ENCODE results near the gene LBH.

The LBH gene

GRCh38 chr2:30235008-30235655 lies 3.8 kb downstream of the LBH start:
- DNase-seq (ENCODE audit: low read depth, low spot score), result no peak

GRCh38 chr2:30235859-30236535 lies 4.7 kb downstream of the LBH start:
- no peak for DNase-seq (ENCODE audit: low read depth, low spot score)

- no peak for DNase-seq (ENCODE audit: low read depth, low spot score)
Measured at GRCh38 chr2:30236591-30237238, 5.4 kb downstream of the LBH start.

- DNase-seq (ENCODE audit: low read depth, low spot score), result no peak
Measured at GRCh38 chr2:30237239-30237965, 6.1 kb downstream of the LBH start.

- DNase-seq (ENCODE audit: low read depth, low spot score), result no peak
Measured at GRCh38 chr2:30237966-30238800, 6.8 kb downstream of the LBH start.

DNA sequence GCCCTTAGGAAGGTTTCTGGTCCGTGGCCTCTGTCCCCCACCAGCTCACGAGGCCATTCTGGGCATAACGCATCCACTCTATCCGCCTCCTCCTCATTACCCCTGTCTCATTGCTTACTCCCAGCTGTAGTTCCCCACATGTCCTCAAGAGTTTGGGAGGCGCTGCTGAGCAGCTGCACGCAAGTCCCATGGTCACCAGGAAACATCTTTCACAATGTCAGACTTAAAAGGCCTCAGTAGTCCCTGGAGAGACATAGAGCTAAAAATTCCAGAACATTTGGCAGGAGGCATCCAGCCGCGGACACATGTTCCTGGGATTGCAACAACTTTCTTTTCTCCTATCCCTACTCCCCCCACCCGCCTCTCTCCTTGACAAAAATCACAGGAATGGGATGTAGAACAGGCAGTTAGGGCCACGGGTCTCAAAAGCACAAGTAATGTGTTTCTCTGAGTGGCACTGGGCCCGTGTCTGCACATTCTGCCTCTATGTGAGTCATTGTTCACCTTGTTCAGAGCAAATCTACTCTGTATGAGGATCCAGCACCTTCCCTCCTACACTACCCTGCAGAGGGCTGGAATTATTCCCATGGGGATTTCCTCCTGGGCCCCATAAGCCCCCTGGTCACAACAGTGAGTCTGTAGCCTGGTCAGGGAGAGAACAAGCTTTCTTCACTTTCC lies 8.1 kb downstream of the LBH start:
- DNase-seq (ENCODE audit: low read depth, low spot score), result no peak

GRCh38 chr2:30239986-30240752 lies 8.8 kb downstream of the LBH start:
- no peak for DNase-seq (ENCODE audit: low read depth, low spot score)

GRCh38 chr2:30243231-30243630 lies 11.9 kb downstream of the LBH start:
- DNase-seq (ENCODE audit: low read depth, low spot score), result no peak

DNA sequence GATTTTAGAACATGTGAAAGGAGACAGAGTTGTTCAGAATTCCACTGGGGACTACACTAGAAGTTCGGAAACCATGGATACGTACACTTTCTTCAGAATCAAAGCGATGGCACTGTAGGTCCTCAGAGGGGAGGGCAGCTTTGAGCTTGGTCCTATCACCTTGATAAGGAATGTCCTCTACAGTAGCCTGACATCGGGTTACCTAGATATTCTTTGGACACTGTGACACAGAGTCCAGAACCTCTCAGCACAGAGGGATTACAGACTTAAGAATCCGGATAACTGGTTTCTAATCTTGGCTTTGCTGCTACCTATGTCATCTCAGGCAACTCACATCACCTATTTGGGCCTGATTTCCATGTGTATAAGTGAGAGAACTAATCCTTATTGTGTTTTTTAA lies 14.0 kb downstream of the LBH start:
- no peak for DNase-seq (ENCODE audit: low read depth, low spot score)

GRCh38 chr2:30248791-30249190 lies 17.5 kb downstream of the LBH start:
- no peak for DNase-seq (ENCODE audit: low read depth, low spot score)

DNA sequence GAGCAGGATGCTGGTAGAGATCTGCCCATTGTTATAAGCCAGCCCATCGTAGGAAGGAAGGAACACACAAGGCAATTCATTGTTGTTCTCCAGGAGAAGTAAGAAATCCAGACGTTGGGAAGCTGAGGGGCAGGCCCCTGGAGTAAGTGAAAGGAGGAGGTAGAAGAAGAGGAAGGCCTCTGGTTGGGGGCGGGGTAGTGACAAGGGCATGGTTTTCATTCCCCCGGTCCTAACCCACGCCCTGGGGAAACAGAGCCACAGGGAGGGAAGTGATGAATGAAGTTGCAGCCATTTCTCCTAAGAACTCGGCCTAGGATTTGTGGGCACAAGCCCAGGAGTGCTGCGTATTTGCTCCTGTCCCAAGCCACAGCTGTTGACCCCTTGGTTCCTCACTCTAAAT lies 18.0 kb downstream of the LBH start:
- DNase-seq (ENCODE audit: low read depth, low spot score), result no peak

DNA sequence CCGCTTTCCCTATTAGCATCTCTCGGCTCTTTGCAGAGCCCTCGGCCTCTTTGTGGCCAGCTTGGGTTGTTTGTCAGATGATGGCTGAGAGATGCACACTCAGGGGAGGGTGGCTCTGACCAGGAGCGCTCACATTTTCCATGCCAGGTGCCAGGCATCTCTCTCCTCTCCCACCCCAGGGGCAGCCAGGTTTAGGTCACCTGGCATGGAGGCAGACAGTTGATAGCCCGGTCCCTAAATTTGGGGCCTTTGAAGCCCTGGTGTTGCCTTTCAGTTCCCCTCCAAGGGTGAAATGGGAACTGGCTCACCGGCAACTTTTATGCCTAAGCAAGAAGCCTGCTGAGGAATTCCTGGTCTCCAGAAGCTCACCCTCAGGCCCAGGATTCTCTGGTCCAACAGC lies 19.1 kb downstream of the LBH start:
- DNase-seq (ENCODE audit: low read depth, low spot score), result no peak

DNA sequence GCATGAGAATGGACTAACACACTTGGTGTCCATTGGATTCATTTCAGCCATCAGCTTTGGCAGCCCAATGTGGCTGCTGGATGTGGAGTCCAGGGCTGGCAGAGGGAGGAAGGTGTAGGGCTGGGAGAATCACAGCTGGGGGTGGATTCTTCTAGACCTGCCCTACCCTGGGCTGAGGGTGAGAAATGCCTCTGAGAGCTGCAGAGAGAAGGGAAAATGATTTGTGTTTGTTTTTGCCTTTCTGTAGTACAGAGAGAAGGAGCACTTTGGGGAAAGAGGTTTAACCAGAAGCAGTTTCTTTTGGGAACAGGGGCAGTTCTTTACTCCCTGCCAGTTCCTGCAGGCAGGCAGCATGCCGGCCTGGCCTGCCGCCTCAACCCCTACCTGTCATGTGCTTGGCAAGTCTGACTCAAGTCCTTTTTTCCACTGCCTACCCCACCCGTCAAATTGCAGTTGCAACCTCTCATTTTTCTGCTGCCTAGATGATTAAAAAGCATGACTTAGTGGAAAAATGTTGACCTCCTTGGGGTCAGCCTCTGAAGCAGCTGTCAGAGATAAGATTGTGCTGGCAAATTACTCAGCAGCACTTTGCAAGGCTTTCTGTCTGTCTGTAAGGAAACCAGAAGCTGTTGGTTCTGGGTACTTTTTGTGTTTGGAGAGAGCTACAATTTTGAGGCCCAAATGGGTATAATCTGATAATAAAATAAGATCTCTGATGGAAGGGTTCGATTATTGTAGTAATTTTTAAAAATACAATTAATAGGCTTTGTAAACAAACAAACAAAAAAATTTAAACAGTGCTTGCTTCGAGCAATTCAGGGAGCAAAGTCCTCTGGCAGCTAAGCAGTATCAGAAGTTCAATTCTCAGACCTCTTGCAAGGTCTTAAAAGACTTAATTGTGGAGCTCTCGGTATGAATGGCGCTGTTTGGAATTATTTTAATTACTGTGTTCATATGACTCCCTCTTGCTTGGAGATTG lies 21.7 kb downstream of the LBH start:
- DNase-seq (ENCODE audit: low read depth, low spot score), result no peak

GRCh38 chr2:30253873-30254684 lies 22.7 kb downstream of the LBH start:
- DNase-seq (ENCODE audit: low read depth, low spot score), result no peak

GRCh38 chr2:30254685-30255001 lies 23.3 kb downstream of the LBH start:
- DNase-seq (ENCODE audit: low read depth, low spot score), result no peak

- DNase-seq (ENCODE audit: low read depth, low spot score), result no peak
Measured at GRCh38 chr2:30255026-30255425, 23.7 kb downstream of the LBH start.

- DNase-seq (ENCODE audit: low read depth, low spot score), result no peak
Measured at GRCh38 chr2:30255466-30256408, 24.4 kb downstream of the LBH start.

All from smooth muscle cell of the brain vasculature (primary cell).